ENCODE results near the gene DMRT3.

The DMRT3 gene

DNA sequence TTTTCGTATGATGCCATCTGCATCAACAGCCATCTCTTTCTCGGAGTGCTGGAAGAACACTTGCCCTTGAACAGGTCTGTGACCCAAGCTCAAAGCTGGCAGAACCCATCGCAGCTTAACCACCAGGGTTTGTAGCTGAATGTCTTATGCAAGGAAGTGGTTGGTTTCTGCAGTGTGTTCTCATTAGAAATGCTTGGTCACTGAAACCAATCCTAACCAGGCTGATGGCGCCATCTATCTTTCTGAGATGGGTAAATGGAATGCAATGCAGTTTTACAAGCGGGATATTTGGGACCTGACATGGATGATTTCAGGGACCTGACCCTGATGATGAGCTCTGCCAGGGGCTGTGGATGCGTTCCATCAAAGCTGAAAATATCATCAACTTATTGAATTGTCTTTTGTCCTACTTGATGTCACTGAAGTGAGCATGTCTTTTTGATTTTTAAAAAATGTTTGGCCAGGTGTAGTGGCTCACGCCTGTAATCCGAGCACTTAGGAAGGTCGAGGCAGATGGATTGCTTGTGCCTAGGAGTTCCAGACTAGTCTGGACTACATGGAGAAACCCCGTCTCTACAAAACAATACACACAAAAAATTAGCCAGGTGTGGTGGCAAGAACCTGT is 28.7 kb downstream of the DMRT3 start:
- FAIRE-seq, result no peak

DNA sequence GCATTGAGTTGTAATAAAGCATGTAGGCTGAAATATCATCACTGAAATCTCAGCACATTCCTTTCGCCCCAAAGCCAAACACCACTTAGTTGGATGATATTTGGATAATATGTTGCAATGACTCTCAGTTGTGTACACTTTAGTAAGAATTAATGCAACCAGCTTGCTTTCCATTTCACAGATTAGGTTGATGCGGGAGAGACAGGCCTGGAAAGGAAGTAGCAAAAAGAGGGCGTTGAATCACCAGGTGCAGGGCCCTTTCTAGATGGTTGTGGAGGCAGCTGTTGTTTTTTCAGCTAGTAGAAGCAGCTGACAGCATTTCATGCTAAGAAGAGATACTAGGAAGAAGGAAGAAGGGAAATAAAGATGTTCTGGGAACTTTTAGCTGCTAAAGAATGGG is 30.9 kb downstream of the DMRT3 start:
- no peak for FAIRE-seq

DNA sequence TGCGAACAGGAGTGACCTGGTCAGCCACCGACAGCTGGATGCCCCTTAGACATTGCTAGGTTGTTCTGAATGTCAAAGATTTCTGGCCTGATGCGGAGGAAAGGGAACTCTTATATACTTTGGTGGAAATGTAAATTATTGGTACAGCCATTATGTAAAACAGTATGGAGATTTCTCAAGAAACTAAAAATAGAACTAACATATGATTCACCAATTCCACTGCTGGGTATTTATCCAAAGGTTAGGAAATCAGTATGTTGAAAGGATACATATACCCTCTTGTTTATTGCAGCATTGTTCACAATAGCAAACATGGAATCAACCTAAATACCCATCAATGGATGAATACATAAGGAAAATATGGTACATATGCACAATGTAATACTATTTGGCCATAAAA is 31.8 kb downstream of the DMRT3 start:
- FAIRE-seq, result no peak

DNA sequence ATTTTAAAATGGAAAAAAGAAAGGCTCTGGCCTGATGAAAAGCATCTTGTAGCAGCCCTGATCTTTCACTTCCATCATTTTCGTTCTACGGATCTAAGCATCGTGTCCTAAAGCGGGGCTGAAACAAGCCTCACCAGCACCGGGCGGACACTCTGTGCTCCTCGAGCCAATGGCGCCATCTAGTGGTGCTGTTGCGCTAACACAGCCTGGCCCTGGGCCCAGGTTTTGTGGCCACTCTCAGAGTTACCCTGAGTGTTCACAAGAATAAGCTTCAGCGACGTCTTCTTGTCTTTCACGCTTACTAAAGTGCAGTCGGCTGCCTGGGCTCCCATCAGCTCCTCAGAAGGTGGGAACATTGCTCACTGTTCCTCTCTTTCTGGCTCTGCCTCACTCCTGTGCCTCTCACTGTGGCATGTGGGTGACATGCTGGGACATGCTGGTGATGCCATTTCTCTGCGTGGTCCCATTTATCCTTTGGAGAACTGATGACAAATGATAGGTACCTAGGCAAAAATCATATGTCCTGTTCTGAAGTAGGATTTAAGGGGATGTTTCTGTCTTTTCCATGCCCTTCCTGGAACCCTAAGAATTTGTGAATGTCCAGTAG is 32.7 kb downstream of the DMRT3 start:
- FAIRE-seq, result no peak

DNA sequence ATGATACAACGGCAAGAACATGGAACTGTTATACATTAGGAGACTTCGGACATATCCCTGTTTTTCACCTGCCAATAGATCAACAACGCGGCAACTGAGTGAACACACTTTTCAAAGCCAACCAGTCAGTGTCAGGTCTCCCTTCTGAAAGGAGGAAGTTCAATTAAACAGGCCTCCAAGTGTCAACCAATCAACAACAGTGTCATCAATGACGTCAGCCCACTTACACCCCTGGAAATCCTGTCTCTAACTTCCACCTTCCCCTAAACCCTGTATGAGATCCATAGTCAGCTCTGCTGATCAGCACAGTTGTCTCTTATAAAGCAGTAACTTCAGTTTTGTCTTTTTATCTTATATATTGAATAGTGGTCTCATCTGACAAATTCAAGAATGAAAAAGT is 36.6 kb downstream of the DMRT3 start:
- no peak for FAIRE-seq

DNA sequence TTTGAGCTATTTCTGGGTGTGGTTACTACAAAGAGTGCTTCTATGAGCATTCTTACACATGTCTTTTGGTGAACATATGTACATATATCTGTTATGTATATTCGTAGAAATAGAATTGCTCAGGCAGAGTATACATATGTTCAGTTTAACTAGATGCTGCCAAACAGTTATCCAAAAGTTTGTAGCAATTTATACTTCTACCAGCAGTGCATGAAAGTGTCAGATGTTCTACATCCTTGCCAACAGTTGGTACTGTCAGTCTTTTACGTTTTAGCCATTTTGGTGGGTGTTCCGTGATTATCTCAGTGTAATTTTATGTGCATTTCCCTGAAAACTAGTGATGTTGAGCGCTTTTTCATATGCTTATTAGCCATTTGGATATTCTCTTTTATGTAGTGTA is 37.8 kb downstream of the DMRT3 start:
- FAIRE-seq, result no peak

DNA sequence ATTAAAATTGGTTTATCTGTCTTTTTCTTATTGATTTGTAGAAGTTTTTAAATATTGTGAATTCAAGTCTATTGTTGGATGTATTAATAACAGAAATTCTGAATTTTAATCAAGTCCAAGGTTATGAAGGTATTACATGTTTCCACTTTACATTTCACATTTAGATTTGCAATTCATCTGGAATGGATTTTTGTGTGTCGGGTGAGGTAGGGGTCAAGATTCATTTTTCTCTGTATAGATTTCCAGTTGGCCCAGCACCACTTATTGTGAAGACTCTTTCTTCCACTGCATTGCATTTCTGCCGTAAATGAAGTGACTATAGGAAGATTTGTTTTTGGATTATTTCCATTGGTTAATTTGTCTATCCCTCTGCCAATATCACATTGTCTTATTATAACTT is 38.2 kb downstream of the DMRT3 start:
- no peak for FAIRE-seq

DNA sequence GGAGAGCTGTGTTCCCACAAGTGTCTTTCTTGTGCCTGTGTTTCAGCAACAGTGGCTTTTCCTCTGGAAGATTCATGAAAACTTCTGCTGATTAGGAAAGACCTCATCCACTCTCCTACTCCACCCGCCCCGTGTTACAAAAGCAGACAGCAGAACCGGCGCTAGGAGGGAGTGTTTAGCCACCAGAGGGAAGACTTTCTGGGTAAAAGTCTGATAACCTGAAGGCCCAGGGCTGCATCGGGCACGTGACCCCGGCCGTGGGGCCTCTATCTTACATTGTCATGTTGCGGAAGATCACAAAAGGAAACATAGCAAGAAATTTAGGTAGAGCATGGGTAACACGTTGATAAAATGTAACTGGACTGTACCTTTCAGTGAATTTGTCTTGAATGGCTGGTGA is 41.7 kb downstream of the DMRT3 start:
- no peak for FAIRE-seq

DNA sequence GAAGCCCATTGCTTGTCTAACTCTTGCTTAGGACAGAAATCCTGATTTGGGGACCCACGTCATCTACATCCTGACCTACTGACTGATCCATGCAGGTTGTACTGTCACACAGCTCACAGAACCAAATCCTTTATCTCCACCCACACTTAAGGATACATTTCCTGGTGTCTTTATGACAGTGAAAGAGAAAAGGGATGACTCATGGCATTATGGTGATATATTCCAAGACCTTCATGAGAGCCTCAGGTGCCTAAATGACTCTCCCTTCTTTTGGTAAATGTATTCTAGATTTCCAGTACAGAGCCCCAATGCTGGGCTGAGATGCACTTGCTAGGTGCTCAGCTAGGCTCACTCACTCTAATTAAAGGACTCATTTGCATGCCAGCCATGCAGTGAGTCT is 47.7 kb downstream of the DMRT3 start:
- FAIRE-seq, result no peak

DNA sequence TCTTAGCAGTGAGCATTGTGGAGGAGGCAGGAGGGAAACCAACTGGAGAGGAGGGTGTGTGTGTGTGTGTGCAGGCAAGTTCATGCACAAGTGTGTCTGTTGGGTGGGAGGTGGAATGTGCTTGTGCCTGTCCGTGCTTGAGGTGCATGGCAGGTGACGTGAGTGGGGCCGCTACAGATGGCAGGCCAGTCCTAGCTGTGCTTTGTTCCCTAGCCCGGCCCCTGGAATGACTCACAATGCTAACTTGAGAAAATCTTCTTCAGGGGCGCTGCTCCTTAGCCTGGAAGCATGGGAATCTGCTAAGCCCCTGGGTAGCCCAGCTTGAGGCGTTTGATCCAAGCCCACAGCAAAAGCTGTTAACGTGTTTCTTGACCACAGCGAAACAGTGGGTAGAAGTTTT is 48.7 kb downstream of the DMRT3 start:
- no peak for FAIRE-seq

DNA sequence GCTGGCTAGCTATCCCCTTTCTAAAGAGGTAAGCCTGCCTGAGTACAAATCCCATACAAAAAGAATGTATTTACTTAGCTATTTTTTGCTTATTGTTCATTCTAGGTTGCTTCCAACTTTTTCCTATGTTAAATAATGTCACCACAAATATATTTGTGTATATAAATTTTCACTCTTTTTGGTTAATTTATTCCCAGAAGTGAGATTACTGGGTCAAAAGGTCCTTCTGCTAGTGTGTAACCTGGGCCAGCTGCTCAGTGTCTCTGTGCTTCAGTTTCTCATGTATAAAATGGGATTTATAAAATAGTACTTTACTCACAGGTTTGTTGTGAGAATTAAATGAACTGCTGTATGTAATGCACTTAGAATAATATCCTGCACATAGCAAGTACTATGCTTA is 49.8 kb downstream of the DMRT3 start:
- FAIRE-seq, result no peak

DNA sequence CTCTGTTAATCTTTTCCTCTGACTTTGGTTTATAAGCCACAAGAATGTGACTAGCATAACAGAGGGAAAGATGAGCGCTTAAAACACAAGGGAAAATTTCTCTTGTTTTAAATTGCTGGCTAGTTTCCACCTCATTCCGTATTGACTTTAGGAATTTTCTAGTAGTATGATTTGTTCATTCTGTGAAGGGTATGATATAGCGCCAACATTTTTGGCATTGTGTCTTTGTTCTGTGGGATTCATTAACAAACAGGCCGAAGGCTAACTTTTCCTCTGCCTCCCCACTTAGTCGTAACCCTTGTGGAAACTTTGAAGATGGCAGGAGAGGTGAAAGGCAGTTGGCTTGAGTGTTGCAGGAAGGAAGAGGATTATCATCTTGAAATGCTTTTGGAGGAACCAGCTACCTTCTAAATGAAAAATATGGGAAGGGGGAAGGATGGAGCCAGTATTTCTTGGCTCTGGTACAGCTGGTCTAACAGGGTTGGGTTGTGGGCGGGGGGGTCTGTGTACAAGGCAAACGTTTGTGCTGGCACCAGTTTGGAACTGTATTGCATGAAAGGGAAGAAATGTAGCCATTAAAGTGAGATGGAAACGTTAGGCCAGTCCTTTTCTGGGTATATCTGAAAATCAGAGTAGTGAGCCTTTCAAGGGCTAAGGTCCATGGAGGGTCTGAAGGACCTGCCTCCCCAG is 52.2 kb downstream of the DMRT3 start:
- FAIRE-seq, result no peak

DNA sequence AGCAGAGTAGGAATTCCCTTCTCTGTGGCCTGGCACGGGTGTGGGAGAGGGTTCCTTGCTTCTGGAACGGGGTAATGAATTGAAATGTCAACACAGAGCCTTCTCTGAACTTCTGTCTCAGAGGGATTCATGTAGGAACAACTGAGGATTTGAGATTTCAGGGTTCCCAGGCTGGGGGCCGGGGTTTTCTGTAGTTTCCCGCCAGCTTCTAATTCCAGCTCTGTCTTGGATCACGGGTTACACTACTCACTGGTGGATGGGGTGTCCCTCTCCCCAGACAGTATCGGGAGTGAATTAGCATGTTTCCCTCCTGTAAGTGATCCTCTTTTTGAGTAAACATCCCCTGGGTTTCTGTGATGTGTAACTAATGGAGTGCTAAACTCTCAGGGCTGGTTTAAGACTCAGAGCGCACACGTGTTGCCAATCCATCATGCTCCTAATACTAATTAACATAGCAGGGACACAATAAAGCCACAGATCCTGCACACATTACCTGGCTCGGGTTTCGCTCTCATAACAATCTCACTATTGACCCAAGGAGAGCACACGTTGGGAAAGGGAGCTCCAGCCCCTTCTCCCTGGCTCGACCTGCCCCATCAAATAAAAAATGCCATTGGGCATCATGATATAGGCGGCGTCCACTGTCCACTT is 55.6 kb downstream of the DMRT3 start:
- no peak for FAIRE-seq

DNA sequence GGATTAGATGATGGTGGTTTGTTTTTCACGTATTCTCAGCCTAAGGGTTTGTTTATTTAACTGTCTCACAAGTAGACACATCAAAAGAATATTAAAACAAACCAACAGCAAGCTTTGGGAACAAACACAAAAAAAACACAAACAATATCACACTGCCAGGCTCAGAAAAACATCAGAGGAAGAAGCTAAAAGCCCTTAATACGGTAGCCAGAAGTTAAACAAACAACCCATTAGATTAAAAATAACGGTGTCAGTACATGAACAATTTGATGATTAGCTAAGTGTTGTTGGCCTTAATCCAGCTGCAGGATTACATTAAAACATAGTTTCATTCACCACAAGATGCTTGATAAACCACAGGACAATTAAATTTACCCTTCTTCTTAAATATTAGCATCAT is 57.8 kb downstream of the DMRT3 start:
- no peak for FAIRE-seq

DNA sequence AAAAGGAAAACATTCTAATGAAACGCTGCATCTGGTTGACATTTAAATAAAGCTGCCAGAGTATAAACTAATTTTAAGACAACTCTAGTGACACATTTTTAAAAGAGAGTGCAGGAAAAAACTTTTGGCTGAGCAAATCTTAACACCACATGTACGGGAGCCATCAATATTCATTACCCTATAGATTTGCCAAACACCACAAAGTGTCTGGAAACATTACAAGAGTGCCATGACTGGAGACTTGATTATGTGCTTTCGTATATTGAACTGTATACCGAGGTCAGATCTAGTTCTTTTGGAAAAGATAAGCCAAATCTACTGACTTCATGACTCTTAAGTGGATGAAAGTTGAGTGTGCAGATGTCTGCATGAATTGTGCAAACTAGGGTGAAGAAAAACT is 63.1 kb downstream of the DMRT3 start:
- FAIRE-seq, result no peak
